Left ventricle myocardium inferior (tissue), 1 donor: ENCODE measurements around the gene PLA2G2C. TPM values are rescaled to one million over a fixed set of nuclear protein-coding genes. Genes with fewer than 3 reads are reported as not detected.

Source experiments
- DNase-seq: peaks from one replicate; pipeline ENCODE4 v3.0.0-alpha.2; 2020
- H3K27ac ChIP-seq: fragments of 200-600 bp; replicated peaks from 2 replicates; pipeline ENCODE4 v1.8.0; 2021
- H3K27me3 ChIP-seq: fragments of 200-600 bp; 2 replicates; pipeline ENCODE4 v1.8.0; 2021; ENCODE audit warnings: low read depth
- H3K36me3 ChIP-seq: fragments of 200-600 bp; 2 replicates; pipeline ENCODE4 v1.8.0; 2021
- H3K4me1 ChIP-seq: fragments of 200-600 bp; 2 replicates; pipeline ENCODE4 v1.8.0; 2021
- H3K4me3 ChIP-seq: fragments of 200-600 bp; 2 replicates; pipeline ENCODE4 v1.8.0; 2021; ENCODE audit warnings: mild to moderate bottlenecking, moderate library complexity
- H3K9me3 ChIP-seq: fragments of 200-600 bp; replicated peaks from 2 replicates; pipeline ENCODE4 v1.8.0; 2021
- intact Hi-C: fragments of 100-400 bp; cut with micrococcal nuclease; formaldehyde crosslinking; loops from one replicate; pipeline ENCODE4 v1.11.0; 2022
- total RNA-seq: library from RNA; stranded (reverse); fragmentation: NEBNext Ultra II Directional; extraction: Animal tissue kit (Norgen Biotek cat#: 25700); gene quantifications from one replicate; pipeline ENCODE4 v1.2.1, GENCODE V29; 2021
- TF ChIP-seq, protein P1 (sequence below): fragments of 200-600 bp; IDR thresholded peaks from 2 replicates; pipeline ENCODE4 v1.8.0; 2021; ENCODE audit warnings: antibody characterized with exemption, mild to moderate bottlenecking, borderline replicate concordance
- donor health status: DM: no; HTN: yes; CAD: no; lungs with severe emphysema.

The PLA2G2C gene
- total RNA-seq, 1 donor from 2014 or later: not detected

DNA sequence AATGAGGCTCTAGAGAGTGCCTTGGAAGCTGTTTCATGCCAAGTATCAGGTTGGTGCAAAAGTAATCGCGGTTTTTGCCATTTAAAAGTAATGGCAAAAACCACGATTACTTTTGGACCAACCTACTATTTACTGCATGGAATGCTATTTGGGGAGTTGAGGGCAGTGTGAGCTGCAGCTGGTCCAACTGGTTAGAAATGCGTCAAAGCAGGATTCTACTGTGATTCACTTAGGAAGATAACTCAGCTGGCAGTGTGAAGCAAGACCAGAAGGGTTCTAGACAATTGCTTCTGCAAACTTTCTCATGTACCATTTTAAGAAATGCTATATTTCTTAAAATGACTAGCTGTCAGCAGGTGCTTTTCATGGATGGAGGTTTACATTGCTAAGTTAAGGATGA lies 21.2 kb upstream of the PLA2G2C start:
- no peaks in the 10 kb centered on the region for H3K36me3 ChIP-seq
- H3K27ac ChIP-seq: no peak overlapping the region
- peaks cover 4% of the 10 kb centered on the region for H3K4me1 ChIP-seq
- no peak overlapping the region for H3K4me3 ChIP-seq
- H3K27me3 ChIP-seq: peaks cover 69% of the 10 kb centered on the region
- intact Hi-C loops: no loop called here
- TF ChIP-seq, protein P1, sequence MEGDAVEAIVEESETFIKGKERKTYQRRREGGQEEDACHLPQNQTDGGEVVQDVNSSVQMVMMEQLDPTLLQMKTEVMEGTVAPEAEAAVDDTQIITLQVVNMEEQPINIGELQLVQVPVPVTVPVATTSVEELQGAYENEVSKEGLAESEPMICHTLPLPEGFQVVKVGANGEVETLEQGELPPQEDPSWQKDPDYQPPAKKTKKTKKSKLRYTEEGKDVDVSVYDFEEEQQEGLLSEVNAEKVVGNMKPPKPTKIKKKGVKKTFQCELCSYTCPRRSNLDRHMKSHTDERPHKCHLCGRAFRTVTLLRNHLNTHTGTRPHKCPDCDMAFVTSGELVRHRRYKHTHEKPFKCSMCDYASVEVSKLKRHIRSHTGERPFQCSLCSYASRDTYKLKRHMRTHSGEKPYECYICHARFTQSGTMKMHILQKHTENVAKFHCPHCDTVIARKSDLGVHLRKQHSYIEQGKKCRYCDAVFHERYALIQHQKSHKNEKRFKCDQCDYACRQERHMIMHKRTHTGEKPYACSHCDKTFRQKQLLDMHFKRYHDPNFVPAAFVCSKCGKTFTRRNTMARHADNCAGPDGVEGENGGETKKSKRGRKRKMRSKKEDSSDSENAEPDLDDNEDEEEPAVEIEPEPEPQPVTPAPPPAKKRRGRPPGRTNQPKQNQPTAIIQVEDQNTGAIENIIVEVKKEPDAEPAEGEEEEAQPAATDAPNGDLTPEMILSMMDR: no peak
- H3K9me3 ChIP-seq: no peaks in the 10 kb centered on the region
- no peak for DNase-seq

GRCh38 chr1:20202166-20202565 lies 15.8 kb upstream of the PLA2G2C start:
- intact Hi-C loops: no loop called here
- Histone ChIP-seq H3K4me3 (no peak overlapping the region), H3K9me3 (no peaks in the 10 kb centered on the region), H3K27me3 (peaks cover 63% of the 10 kb centered on the region), H3K4me1 (no peaks in the 10 kb centered on the region), H3K36me3 (no peaks in the 10 kb centered on the region), H3K27ac (no peak overlapping the region)
- TF ChIP-seq, protein P1: no peak
- DNase-seq: no peak

- no peak overlapping the region for H3K27ac ChIP-seq
- TF ChIP-seq, protein P1: no peak
- intact Hi-C loops: no loop called here
- H3K27me3 ChIP-seq: peaks cover 66% of the 10 kb centered on the region
- no peaks in the 10 kb centered on the region for H3K36me3 ChIP-seq
- H3K4me3 ChIP-seq: no peak overlapping the region
- no peak for DNase-seq
- H3K9me3 ChIP-seq: no peaks in the 10 kb centered on the region
- H3K4me1 ChIP-seq: no peaks in the 10 kb centered on the region
These were observed 14.6 kb upstream of the PLA2G2C start for GRCh38 chr1:20200966-20201365.

DNA sequence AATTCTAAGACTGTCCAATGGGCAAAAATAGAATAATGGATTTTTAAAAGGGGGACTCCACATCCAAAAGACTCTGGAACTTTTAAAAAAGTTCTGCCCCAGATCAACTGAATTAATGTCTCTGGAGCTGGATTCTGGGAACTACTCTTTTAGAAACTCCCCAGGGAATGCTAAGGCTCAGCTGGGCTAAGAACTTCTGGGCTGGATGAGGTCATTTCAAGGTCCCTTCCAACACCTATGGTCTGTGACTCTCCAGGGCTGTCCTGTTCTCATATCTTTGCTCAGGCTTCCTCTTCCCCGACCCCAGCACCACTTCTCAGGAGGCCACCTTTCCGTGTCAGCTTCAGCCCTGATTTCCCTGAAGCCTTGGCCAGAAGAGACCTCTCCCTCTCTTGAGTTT lies 13.5 kb upstream of the PLA2G2C start:
- Histone ChIP-seq H3K4me3 (no peak overlapping the region), H3K27ac (no peak overlapping the region), H3K27me3 (peaks cover 66% of the 10 kb centered on the region), H3K9me3 (no peaks in the 10 kb centered on the region), H3K36me3 (no peaks in the 10 kb centered on the region), H3K4me1 (peaks cover 2% of the 10 kb centered on the region)
- intact Hi-C loops: no loop called here
- DNase-seq: no peak
- TF ChIP-seq, protein P1: no peak

DNA sequence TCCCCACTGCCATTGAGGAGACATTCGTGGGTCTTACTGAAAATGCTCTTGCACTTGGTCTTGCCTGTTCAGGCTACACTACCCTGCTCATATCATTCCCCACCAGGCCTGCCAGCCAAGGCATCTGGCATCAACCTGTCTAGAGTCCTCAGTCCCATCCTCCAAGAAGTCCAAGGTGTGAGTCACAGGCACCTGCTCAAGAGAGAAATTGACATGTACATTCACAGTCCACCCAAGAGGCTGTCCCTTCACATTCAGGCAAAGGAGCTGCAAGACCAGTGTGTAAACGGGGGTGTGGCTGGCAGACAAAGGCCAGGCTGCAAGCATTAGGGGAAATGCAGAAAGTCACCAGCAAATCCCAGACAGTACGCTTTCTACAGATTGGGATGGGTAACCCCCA lies 13.1 kb upstream of the PLA2G2C start:
- TF ChIP-seq, protein P1: no peak
- Histone ChIP-seq H3K4me1 (peaks cover 5% of the 10 kb centered on the region), H3K9me3 (no peaks in the 10 kb centered on the region), H3K4me3 (no peak overlapping the region), H3K27ac (no peak overlapping the region), H3K27me3 (peaks cover 66% of the 10 kb centered on the region), H3K36me3 (no peaks in the 10 kb centered on the region)
- intact Hi-C loops: no loop called here
- no peak for DNase-seq

- H3K4me1 ChIP-seq: peaks cover 5% of the 10 kb centered on the region
- DNase-seq: no peak
- TF ChIP-seq, protein P1: no peak
- peaks cover 65% of the 10 kb centered on the region for H3K27me3 ChIP-seq
- intact Hi-C loops: no loop called here
- H3K9me3 ChIP-seq: no peaks in the 10 kb centered on the region
- H3K36me3 ChIP-seq: no peaks in the 10 kb centered on the region
- H3K27ac ChIP-seq: no peak overlapping the region
- H3K4me3 ChIP-seq: no peak overlapping the region
These were observed 12.6 kb upstream of the PLA2G2C start for GRCh38 chr1:20198918-20199317.
